ENCODE measurements around the gene PTH1R.

- TF ChIP-seq POLR2A (IDR thresholded peaks at IDR 0.05; ENCODE audit: low read depth, low read length) (no peak), POLR2AphosphoS5 (IDR thresholded peaks at IDR 0.05; ENCODE audit: low read depth, low read length) (no peak), POU2F2 (IDR thresholded peaks at IDR 0.05; ENCODE audit: low read depth, low read length) (no peak)
Observed at GRCh38 chr3:46870651-46871050, 6.9 kb upstream of the PTH1R start.
